GM21717 (cell line): ENCODE measurements around the gene OR5D13.

Experiments
- ATAC-seq: cut with Tn5 transposase; IDR thresholded peaks from one replicate; pipeline ENCODE4 v1.9.1; 2021; ENCODE audit warnings: mild to moderate bottlenecking, moderate library complexity; ENCODE audit not compliant: unreplicated experiment

OR5D13 gene, protein sequence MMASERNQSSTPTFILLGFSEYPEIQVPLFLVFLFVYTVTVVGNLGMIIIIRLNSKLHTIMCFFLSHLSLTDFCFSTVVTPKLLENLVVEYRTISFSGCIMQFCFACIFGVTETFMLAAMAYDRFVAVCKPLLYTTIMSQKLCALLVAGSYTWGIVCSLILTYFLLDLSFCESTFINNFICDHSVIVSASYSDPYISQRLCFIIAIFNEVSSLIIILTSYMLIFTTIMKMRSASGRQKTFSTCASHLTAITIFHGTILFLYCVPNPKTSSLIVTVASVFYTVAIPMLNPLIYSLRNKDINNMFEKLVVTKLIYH

DNA sequence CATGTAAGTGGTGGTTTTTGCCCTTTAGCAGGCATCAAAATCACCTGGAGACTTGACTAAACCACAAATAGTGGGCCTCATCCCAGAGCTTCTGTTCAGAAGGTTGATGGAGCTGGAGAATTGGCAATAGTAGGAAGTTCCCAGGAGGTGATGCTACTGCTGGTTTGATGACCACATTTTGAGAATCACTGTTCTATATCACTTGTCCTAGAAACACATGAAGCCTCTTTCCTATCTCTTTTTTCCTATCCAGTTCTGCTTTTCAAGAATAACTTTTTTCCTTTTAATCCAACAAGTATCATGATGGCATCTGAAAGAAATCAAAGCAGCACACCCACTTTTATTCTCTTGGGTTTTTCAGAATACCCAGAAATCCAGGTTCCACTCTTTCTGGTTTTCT lies at the start of gene OR5D13:
Gene OR5D13, plus strand, starts transcription at position 301 of the 400 bp plus-strand sequence. Its CDS starts 0 bp downstream, at position 301.
- ATAC-seq: no peak

DNA sequence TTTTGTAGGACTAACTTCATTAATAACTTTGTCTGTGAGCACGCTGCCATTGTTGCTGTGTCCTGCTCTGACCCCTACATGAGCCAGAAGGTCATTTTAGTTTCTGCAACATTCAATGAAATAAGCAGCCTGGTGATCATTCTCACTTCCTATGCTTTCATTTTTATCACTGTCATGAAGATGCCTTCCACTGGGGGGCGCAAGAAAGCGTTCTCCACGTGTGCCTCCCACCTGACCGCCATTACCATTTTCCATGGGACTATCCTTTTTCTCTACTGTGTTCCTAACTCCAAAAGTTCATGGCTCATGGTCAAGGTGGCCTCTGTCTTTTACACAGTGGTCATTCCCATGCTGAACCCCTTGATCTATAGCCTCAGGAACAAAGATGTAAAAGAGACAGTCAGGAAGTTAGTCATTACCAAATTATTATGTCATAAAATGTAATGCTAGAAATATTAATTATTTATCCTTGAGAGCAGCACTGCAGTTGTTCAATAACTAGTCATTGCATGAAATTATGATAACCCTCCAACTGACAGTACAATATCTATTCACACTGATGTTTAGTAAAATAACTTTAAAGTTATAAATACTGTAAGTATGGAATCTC lies 46.4 kb upstream of the OR5D13 start:
- ATAC-seq: no peak

DNA sequence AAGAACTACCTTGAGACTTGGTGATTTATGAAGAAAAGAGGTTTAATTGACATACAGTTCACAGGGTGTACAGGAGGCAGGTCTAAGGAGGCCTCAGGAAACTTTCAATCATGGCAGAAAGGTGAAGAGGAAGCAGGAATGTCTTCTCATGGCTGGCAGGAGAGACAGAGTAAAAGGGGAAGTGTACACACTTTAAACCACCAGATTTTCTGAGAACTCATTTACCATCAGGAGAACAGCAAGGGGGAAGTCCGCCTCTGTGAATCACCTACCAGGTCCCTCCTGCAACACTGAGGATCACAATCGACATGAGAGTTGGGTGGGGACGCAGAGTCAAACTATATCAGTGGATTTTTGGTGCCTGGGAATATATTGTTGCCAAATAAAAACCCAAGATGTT lies 40.3 kb upstream of the OR5D13 start:
- no peak for ATAC-seq

DNA sequence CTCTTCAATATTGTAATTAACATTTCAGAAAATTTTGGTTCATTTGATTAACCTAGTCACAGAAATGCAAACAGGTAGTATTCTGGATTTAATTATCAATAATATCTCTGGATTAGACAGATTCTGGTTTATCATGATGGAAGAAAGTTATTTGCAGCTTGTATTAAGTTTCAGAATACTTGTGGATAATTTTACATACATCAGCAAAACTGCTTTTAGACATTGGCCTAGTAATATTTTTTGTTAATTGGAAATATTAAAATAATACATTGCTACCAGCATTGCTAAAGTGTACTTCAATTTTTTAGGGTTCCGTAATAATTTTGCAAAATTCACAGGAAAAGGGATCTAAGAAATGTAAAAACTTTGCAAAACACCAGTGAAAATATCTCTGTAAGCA lies 18.4 kb downstream of the OR5D13 start:
- no peak for ATAC-seq

DNA sequence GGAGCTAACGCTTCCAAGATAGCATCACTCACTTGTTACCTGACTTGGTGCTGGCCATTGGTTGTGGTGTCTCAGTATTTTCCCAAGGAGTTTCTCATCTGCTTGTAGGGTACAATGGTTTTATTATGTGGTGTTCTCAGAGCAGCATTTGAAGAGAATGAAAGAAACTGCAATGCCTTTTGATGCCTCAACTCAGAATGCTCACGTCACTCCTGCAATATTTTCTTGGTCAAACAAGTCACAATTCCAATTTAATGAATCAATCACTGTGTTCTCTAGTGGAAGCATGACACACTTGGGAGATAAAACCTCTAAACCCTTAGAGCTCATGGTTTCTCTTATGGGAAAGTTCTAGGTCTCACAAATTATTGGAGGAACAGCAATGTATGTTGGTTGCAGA lies 20.1 kb downstream of the OR5D13 start:
- no peak for ATAC-seq

DNA sequence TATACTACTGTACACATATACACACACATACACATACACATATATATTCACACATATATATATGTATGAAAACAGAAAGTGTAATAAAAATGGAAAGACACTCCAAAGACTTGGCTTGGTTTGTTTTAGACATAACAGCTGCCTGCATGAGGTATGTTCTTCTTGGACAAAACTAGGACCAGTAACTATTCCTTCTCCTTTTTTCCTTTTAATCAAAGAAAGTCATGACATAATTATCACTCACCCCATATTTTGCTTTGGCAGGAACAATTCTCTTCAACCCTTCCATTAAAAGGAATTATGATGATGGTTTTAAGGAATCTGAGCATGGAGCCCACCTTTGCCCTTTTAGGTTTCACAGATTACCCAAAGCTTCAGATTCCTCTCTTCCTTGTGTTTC lies 22.0 kb downstream of the OR5D13 start, which contains the start of gene OR5D14:
Gene OR5D14, plus strand, starts transcription at position 301 of the 400 bp plus-strand sequence. Its CDS starts 0 bp downstream, at position 301.
- ATAC-seq: no peak

DNA sequence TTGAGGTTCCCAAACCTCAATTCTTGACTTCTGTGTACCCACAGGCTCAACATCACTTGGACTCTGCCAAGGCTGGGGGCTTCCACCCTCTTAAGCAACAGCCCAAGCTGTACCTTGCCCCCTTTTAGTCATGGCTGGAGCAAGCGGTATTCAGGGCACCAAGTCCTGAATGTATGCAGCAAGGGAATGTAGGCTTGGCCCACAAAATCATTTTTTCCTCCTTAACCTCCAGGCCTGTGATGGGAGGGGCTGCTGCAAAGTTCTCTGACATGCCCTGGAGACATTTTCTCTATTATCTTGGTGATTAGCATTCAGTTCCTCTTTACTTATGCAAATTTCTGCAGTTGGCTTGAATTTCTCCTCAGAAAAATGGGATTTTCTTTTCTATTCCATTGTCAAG lies 33.0 kb downstream of the OR5D13 start:
- no peak for ATAC-seq

DNA sequence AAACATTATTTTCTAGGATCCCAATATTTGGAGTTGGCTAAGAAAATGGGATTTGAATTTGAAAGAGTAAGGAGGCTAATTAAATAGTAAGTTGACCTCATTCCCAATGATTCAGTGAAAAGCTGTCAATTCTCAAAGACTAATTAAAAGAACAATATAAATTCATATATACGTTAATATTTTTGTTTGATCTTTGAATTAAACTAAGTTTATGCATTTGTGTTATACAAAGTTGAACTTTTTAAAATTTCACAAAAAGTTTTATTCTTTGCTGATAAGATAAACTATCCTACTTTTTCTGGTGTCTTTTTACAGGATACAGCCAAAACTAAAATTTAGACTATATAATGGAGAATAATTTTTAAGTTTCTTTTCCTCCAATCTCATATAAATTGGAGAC lies 37.8 kb downstream of the OR5D13 start, which contains the start of gene OR5L1:
Gene OR5L1, plus strand, starts transcription at position 301 of the 400 bp plus-strand sequence. CDS start 100 bp downstream, outside the sequence.
- no peak for ATAC-seq

DNA sequence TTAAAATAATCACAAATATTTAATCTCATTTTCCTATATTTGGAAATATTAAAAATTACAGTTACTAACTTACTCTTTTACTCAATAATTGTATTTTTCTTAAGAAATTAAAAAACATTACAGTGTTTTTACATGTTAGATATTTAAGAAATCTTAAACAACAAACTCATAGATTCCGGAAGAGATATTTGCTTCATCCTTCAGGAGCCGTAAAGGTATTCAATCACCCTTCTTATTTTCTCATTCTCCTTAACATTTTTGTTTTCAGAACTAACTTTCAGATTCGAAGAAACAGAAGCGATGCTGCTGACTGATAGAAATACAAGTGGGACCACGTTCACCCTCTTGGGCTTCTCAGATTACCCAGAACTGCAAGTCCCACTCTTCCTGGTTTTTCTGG lies 46.1 kb downstream of the OR5D13 start, which contains the start of gene OR5D18:
Gene OR5D18, plus strand, starts transcription at position 301 of the 400 bp plus-strand sequence. Its CDS starts 0 bp downstream, at position 301.
- ATAC-seq: no peak
